HepG2 (cell line): ENCODE measurements around the gene TPBGL. TPM values are rescaled to one million over a fixed set of nuclear protein-coding genes. Genes with fewer than 3 reads are reported as not detected.
A peak's percentile ranks its signal among the peaks of the same experiment; 100 is the strongest.

Experiments
- BCL6 ChIP-seq: IDR thresholded peaks from 2 replicates; pipeline ENCODE4 v1.6.1; 2016; ENCODE audit warnings: missing genetic modification reagents, missing compliant biosample characterization
- CC2D1A ChIP-seq: sonication (generic); formaldehyde crosslinking; IDR thresholded peaks from 2 replicates; pipeline ENCODE4 v1.8.1; 2023; ENCODE audit warnings: mild to moderate bottlenecking, missing genetic modification reagents
- EED ChIP-seq: sonication (generic); formaldehyde crosslinking; IDR thresholded peaks from 2 replicates; pipeline ENCODE4 v1.5.0; 2020; ENCODE audit warnings: mild to moderate bottlenecking, missing genetic modification reagents
- HOXA9 ChIP-seq: sonication (generic); formaldehyde crosslinking; IDR thresholded peaks from 2 replicates; pipeline ENCODE4 v1.8.1; 2022; ENCODE audit warnings: missing genetic modification reagents, mild to moderate bottlenecking, moderate library complexity, borderline replicate concordance
- IRF1 ChIP-seq: sonication (generic); formaldehyde crosslinking; IDR thresholded peaks from 2 replicates; pipeline ENCODE4 v1.4.0; 2020; ENCODE audit warnings: low read depth, mild to moderate bottlenecking, missing genetic modification reagents
- KMT2B ChIP-seq: IDR thresholded peaks from 2 replicates; pipeline ENCODE4 v1.6.1; 2016; ENCODE audit warnings: missing genetic modification reagents, missing compliant biosample characterization
- MAFF ChIP-seq: IDR thresholded peaks from 2 replicates; pipeline ENCODE4 v1.6.1; 2011; ENCODE audit warnings: low read depth, low read length, improper control_type of control experiment
- PREB ChIP-seq: sonication (generic); formaldehyde crosslinking; IDR thresholded peaks from 2 replicates; pipeline ENCODE4 v1.4.0; 2020; ENCODE audit warnings: missing genetic modification reagents
- REPIN1 ChIP-seq: sonication (generic); formaldehyde crosslinking; IDR thresholded peaks from 2 replicates; pipeline ENCODE4 v1.8.0; 2022; ENCODE audit warnings: missing genetic modification reagents, low read depth, mild to moderate bottlenecking, borderline replicate concordance
- RXRA ChIP-seq: sonication (generic); formaldehyde crosslinking; IDR thresholded peaks from 2 replicates; pipeline ENCODE4 v1.5.1; 2020; ENCODE audit warnings: missing genetic modification reagents
- SIN3A ChIP-seq: IDR thresholded peaks from 2 replicates; pipeline ENCODE4 v1.6.1; 2011; ENCODE audit warnings: low read depth, mild to moderate bottlenecking, control low read depth, low read length, borderline replicate concordance
- ZNF136 ChIP-seq: sonication (generic); formaldehyde crosslinking; IDR thresholded peaks from 2 replicates; pipeline ENCODE4 v1.8.1; 2022; ENCODE audit warnings: low read depth, mild to moderate bottlenecking, moderate library complexity, missing genetic modification reagents
- ZNF205 ChIP-seq: IDR thresholded peaks from 2 replicates; pipeline ENCODE4 v1.6.1; 2018; ENCODE audit warnings: missing biosample characterization, missing genetic modification reagents
- ZNF354B ChIP-seq: sonication (generic); formaldehyde crosslinking; IDR thresholded peaks from 2 replicates; pipeline ENCODE4 v1.8.0; 2022; ENCODE audit warnings: mild to moderate bottlenecking, missing genetic modification reagents
- ZNF362 ChIP-seq: sonication (generic); formaldehyde crosslinking; IDR thresholded peaks from 2 replicates; pipeline ENCODE4 v1.4.0; 2020; ENCODE audit warnings: missing genetic modification reagents, mild to moderate bottlenecking, borderline replicate concordance
- ZNF766 ChIP-seq: sonication (generic); formaldehyde crosslinking; IDR thresholded peaks from 2 replicates; pipeline ENCODE4 v1.5.0; 2020; ENCODE audit warnings: missing genetic modification reagents, borderline replicate concordance
- ZNF782 ChIP-seq: sonication (generic); formaldehyde crosslinking; IDR thresholded peaks from 2 replicates; pipeline ENCODE4 v1.4.0; 2020; ENCODE audit warnings: missing genetic modification reagents, mild to moderate bottlenecking, borderline replicate concordance
- ZNF788 ChIP-seq: sonication (generic); formaldehyde crosslinking; IDR thresholded peaks from 2 replicates; pipeline ENCODE4 v1.5.0; 2020; ENCODE audit warnings: mild to moderate bottlenecking, missing genetic modification reagents, borderline replicate concordance
- ZNF850 ChIP-seq: sonication (generic); formaldehyde crosslinking; conservative IDR thresholded peaks from 2 replicates; pipeline ENCODE4 v1.9.0; 2021; ENCODE audit warnings: mild to moderate bottlenecking, missing genetic modification reagents
- polyA plus RNA-seq, 8 experiments: library from polyadenylated mRNA; depleted of rRNA in 3 of 8; stranded (reverse) in 7 of 8; unstranded in 1 of 8; fragments of >200 nt; fragmentation: Illumina TruSeq in 4 of 8; extraction: Trizol in 4 of 8; gene quantifications; 2 replicates each; pipeline versions ENCODE4 v1.2.1 to v1.2.3, GENCODE V29; 2011 to 2016; ENCODE audit warnings: low read depth in 4 of 8, missing spikeins in 1 of 8, mixed read lengths in 1 of 8; ENCODE audit not compliant: insufficient read depth in 1 of 8
- total RNA-seq, 5 experiments: library from RNA; depleted of rRNA; stranded (reverse); fragments of >200 nt; fragmentation: Illumina TruSeq; extraction: Trizol; gene quantifications; 2 replicates each; pipeline ENCODE4 v1.2.3, GENCODE V29; 2016; ENCODE audit warnings: low read depth in 1 of 5
- TF ChIP-seq, protein P1 (sequence below), 2 experiments: sonication (generic) in 1 of 2; formaldehyde crosslinking in 1 of 2; IDR thresholded peaks; 2 replicates each; pipeline versions ENCODE4 v1.4.0 to v1.6.1; 2016 to 2020; ENCODE audit warnings: borderline replicate concordance in 1 of 2, low read depth in 1 of 2, mild to moderate bottlenecking in 1 of 2, missing genetic modification reagents in 1 of 2

TPBGL gene
- total and polyA plus RNA-seq, 2 of the 13 experiments (the other 11 are each of a cell fraction or from before 2014, with no cell fraction given), result not detected

DNA sequence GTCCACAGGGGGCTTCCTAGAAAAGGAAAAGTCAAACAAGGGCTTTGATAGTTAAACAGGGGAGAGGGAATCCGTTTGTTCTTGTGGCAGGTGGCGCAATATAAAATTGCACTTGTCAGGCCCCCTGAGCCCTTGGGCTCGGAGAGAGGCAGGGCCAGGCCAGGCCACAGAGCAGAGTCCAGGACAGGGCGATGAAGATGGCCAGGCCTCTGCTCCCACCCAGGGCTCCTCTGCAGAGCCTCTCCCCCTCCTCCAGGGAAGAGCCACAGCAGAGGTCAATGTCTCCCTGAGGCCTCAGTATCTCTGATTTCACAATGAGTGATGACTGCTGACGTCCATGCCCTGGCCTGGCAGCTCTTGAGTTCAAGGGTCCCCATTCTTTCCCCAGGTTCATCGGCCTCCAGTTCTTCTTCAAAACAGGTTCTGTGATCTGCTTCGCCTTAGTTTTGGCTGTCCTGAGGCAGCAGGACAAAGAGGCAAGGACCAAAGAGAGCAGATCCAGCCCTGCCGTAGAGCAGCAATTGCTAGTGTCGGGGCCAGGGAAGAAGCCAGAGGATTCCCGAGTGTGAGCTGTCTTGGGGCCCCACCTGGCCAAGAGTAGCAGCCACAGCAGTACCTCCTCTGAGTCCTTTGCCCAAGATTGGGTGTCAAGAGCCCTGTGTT lies 36.4 kb upstream of the TPBGL start (continued):
- TF ChIP-seq, protein P1, sequence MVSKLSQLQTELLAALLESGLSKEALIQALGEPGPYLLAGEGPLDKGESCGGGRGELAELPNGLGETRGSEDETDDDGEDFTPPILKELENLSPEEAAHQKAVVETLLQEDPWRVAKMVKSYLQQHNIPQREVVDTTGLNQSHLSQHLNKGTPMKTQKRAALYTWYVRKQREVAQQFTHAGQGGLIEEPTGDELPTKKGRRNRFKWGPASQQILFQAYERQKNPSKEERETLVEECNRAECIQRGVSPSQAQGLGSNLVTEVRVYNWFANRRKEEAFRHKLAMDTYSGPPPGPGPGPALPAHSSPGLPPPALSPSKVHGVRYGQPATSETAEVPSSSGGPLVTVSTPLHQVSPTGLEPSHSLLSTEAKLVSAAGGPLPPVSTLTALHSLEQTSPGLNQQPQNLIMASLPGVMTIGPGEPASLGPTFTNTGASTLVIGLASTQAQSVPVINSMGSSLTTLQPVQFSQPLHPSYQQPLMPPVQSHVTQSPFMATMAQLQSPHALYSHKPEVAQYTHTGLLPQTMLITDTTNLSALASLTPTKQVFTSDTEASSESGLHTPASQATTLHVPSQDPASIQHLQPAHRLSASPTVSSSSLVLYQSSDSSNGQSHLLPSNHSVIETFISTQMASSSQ (IDR thresholded peaks at IDR 0.05; ENCODE audit: low read depth), result no peak
- TF ChIP-seq, protein P1 (CRISPR knock-in tag; IDR thresholded peaks at IDR 0.05; ENCODE audit: borderline replicate concordance), result 0 out of 2 replicates have a peak, but pooled peaks have one; percentile 25
- TF ChIP-seq PREB (CRISPR knock-in tag) (no peak), ZNF362 (CRISPR knock-in tag) (no peak), RXRA (CRISPR knock-in tag) (peak; percentile 96), MAFF (no peak), ZNF788 (CRISPR knock-in tag) (0 out of 2 replicates have a peak, but pooled peaks have one; percentile 39), ZNF850 (CRISPR knock-in tag) (no peak), REPIN1 (no peak), EED (CRISPR knock-in tag) (peak; percentile 83; the same call in 1 of the 2 replicates), IRF1 (no peak), BCL6 (CRISPR knock-in tag) (peak; percentile 88), ZNF766 (CRISPR knock-in tag) (no peak), ZNF782 (CRISPR knock-in tag) (no peak; the same call in 1 of the 2 replicates), CC2D1A (CRISPR knock-in tag) (no peak; the same call in 1 of the 2 replicates), KMT2B (no peak), SIN3A (no peak), ZNF205 (CRISPR knock-in tag) (peak; percentile 73; the same call in 1 of the 2 replicates), HOXA9 (CRISPR knock-in tag) (no peak), ZNF354B (no peak), ZNF136 (CRISPR knock-in tag) (no peak)
